Neuronal stem cell (in vitro differentiated cells): ENCODE results near the gene SLC6A19. TPM values are rescaled to one million over a fixed set of nuclear protein-coding genes. Genes with fewer than 3 reads are reported as not detected.

Source experiments
- DNase-seq: peaks from one replicate; pipeline ENCODE4 v3.0.0-alpha.2; 2013; ENCODE audit warnings: low spot score
- H2AFZ ChIP-seq: one replicate; pipeline ENCODE4 v1.6.1; 2013; ENCODE audit warnings: mild to moderate bottlenecking, low read length, inconsistent platforms
- H2AK5ac ChIP-seq: 2 replicates; pipeline ENCODE4 v1.6.1; 2013; ENCODE audit warnings: low read depth, mild to moderate bottlenecking, inconsistent platforms, low read length, moderate library complexity, mixed read lengths
- H2BK120ac ChIP-seq: 2 replicates; pipeline ENCODE4 v1.6.1; 2013; ENCODE audit warnings: low read depth, mild to moderate bottlenecking, inconsistent platforms, low read length, moderate library complexity, mixed read lengths
- H2BK12ac ChIP-seq: one replicate; pipeline ENCODE4 v1.6.1; 2013; ENCODE audit warnings: low read length, inconsistent platforms
- H2BK15ac ChIP-seq: 2 replicates; pipeline ENCODE4 v1.6.1; 2013; ENCODE audit warnings: mild to moderate bottlenecking, low read length, inconsistent platforms, mixed read lengths
- H2BK5ac ChIP-seq: one replicate; pipeline ENCODE4 v1.6.1; 2013; ENCODE audit warnings: inconsistent platforms, mild to moderate bottlenecking, low read length, moderate library complexity
- H3K14ac ChIP-seq: one replicate; pipeline ENCODE4 v1.6.1; 2013; ENCODE audit warnings: low read length, inconsistent platforms
- H3K18ac ChIP-seq: 2 replicates; pipeline ENCODE4 v1.6.1; 2013; ENCODE audit warnings: low read length, inconsistent platforms
- H3K23ac ChIP-seq: 2 replicates; pipeline ENCODE4 v1.6.1; 2013; ENCODE audit warnings: low read depth, mild to moderate bottlenecking, mixed read lengths, low read length, inconsistent platforms; ENCODE audit not compliant: poor library complexity
- H3K27ac ChIP-seq: replicated peaks from 3 replicates; pipeline ENCODE4 v1.5.1; 2013; ENCODE audit warnings: low read length, inconsistent platforms
- H3K27me3 ChIP-seq, 3 experiments: 2 replicates each; pipeline ENCODE4 v1.6.1; 2013; ENCODE audit warnings: low read length in 3 of 3, mild to moderate bottlenecking in 2 of 3, inconsistent platforms in 1 of 3, low read depth in 1 of 3, mixed read lengths in 1 of 3, moderate library complexity in 1 of 3; ENCODE audit not compliant: control insufficient read depth in 3 of 3, insufficient read depth in 3 of 3
- H3K36me3 ChIP-seq, 2 donors: replicated peaks in 1 of 2; 2 replicates each; pipeline ENCODE4 v1.6.1; 2013; ENCODE audit warnings: low read length in 2 of 2; ENCODE audit not compliant: control insufficient read depth in 2 of 2, insufficient read depth in 2 of 2
- H3K4ac ChIP-seq: 2 replicates; pipeline ENCODE4 v1.6.1; 2013; ENCODE audit warnings: inconsistent platforms, mild to moderate bottlenecking, low read length, moderate library complexity
- H3K4me1 ChIP-seq, 2 donors: 1 replicate in 1 of 2; 2 replicates in 1 of 2; pipeline ENCODE4 v1.6.1; 2013; ENCODE audit warnings: low read length in 2 of 2, low read depth in 1 of 2; ENCODE audit not compliant: control insufficient read depth in 2 of 2, insufficient read depth in 1 of 2
- H3K4me2 ChIP-seq: one replicate; pipeline ENCODE4 v1.6.1; 2013; ENCODE audit warnings: mild to moderate bottlenecking, low read length, inconsistent platforms; ENCODE audit not compliant: insufficient read depth, poor library complexity, severe bottlenecking
- H3K4me3 ChIP-seq, 2 donors: 2 replicates each; pipeline ENCODE4 v1.5.1; 2013; ENCODE audit warnings: low read length in 2 of 2, mild to moderate bottlenecking in 2 of 2, inconsistent platforms in 1 of 2, moderate library complexity in 1 of 2
- H3K79me1 ChIP-seq: one replicate; pipeline ENCODE4 v1.6.1; 2013; ENCODE audit warnings: low read depth, mild to moderate bottlenecking, inconsistent platforms, low read length, moderate library complexity
- H3K9ac ChIP-seq: one replicate; pipeline ENCODE4 v1.6.1; 2013; ENCODE audit warnings: mild to moderate bottlenecking, low read depth, low read length, inconsistent platforms; ENCODE audit not compliant: poor library complexity
- H3K9me3 ChIP-seq, 2 donors: replicated peaks in 1 of 2; 2 replicates each; pipeline versions ENCODE3 to v1.6.1; 2013; ENCODE audit warnings: low read length in 2 of 2, mild to moderate bottlenecking in 2 of 2, inconsistent platforms in 1 of 2, low read depth in 1 of 2, mixed read lengths in 1 of 2, moderate library complexity in 1 of 2; ENCODE audit not compliant: control insufficient read depth in 2 of 2, insufficient read depth in 1 of 2
- H4K8ac ChIP-seq: one replicate; pipeline ENCODE4 v1.6.1; 2013; ENCODE audit warnings: low read depth, mild to moderate bottlenecking, inconsistent platforms, low read length, moderate library complexity
- H4K91ac ChIP-seq: one replicate; pipeline ENCODE4 v1.6.1; 2013; ENCODE audit warnings: low read length, low read depth, mild to moderate bottlenecking, inconsistent platforms; ENCODE audit not compliant: poor library complexity
- WGBS, 2 donors: extraction: QIAGEN DNeasy Blood & Tissue Kit; methylation state at CpG; one replicate each; pipeline ENCODE4 v1.1.7; 2013; ENCODE audit warnings: missing lambda C conversion rate in 2 of 2, mixed read lengths in 1 of 2; ENCODE audit not compliant: insufficient read length in 2 of 2, insufficient replicate concordance in 1 of 2; ENCODE audit errors: extremely low coverage in 2 of 2; 5-methylcytosine and 5-hydroxymethylcytosine counted together
- polyA plus RNA-seq, 2 experiments: library from polyadenylated mRNA; stranded (reverse); fragments of 200-250 nt; gene quantifications; one replicate each; pipeline ENCODE4 v1.2.3, GENCODE V29; 2013

The SLC6A19 gene
- not detected for polyA plus RNA-seq (2013, experiment 1 of 2)
- polyA plus RNA-seq (2013, experiment 2 of 2) = not detected

DNA sequence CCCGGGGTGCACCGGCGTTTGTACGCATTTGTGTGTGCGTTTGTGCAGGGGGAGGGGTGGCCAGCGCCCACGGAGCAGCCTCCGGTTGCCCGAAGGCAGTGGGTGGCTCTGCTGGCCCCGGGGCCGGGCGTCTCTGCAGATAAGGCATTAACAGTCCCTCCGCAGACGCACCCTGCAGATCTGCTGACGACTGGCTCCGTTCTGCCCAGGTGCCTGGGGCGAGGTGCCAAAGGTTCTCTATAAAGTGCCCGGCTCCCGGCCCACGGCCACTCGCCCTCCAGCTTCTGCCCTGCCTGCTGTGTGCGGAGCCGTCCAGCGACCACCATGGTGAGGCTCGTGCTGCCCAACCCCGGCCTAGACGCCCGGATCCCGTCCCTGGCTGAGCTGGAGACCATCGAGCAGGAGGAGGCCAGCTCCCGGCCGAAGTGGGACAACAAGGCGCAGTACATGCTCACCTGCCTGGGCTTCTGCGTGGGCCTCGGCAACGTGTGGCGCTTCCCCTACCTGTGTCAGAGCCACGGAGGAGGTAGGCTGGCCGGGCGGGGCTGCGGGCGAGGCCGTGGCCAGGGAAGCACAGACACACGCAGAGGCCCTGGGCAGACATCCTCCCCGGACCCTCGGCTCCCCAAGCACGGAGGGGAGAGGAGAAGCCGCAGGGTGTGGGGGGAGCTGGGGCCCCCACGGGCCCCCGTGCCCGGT, at the start of gene SLC6A19:
SLC6A19 (plus strand) TSS at position 269 of the 699 bp plus-strand sequence; CDS start at position 325, 56 bp downstream.
- H4K91ac ChIP-seq = peak within 1 kb of the TSS; percentile 69
- H2BK120ac ChIP-seq = no peak within 1 kb of the TSS
- peak within 1 kb of the TSS; percentile 87 for H2AK5ac ChIP-seq
- no peak within 1 kb of the TSS for H3K27ac ChIP-seq
- no CpG with 5 or more reads among the region's 51 CpGs for WGBS, 2 donors
- peaks cover 0 to 8% of the 10 kb centered on the region in 2 donors for H3K4me1 ChIP-seq
- H3K9me3 ChIP-seq = no peaks in the 10 kb centered on the region
- H2AFZ ChIP-seq = no peak within 1 kb of the TSS
- H3K14ac ChIP-seq = peak within 1 kb of the TSS; percentile 79
- H3K23ac ChIP-seq = peak within 1 kb of the TSS; percentile 87
- peaks cover 0 to 27% (median 0%) of the 10 kb centered on the region in 3 experiments for H3K27me3 ChIP-seq
- H4K8ac ChIP-seq = no peak within 1 kb of the TSS
- H2BK5ac ChIP-seq = peak within 1 kb of the TSS; percentile 62
- no peaks in the 10 kb centered on the region for H3K36me3 ChIP-seq
- peak within 1 kb of the TSS; percentile 78 for H3K18ac ChIP-seq
- H2BK15ac ChIP-seq = peak within 1 kb of the TSS; percentile 56
- peak within 1 kb of the TSS; percentile 40 for H3K9ac ChIP-seq
- no peak within 1 kb of the TSS for H3K4ac ChIP-seq
- H3K79me1 ChIP-seq = peaks cover 1% of the 10 kb centered on the region
- H3K4me3 ChIP-seq = no peak within 1 kb of the TSS
- DNase-seq = no peak
- peak within 1 kb of the TSS; percentile 8 for H2BK12ac ChIP-seq
- no peak within 1 kb of the TSS for H3K4me2 ChIP-seq

DNA sequence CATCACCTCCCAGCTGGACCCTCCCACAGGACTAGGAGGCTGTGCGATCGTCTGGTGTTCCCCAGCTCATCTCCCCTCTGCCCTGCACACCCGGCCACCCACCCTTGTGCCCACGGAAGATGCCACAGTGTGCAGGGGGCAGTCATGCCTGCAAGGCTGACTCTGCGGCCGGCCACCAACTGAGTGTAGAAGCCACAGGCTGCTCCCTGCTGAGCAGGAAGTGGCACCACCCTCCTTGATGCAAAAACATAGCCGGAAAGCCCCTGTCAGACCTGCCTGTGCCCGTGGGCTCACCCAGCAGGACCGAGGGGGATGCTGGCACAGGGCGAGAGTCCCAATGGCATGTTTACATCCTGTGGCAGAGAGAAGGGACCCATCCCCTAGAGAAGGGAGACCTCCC, 49.2 kb upstream of the SLC6A19 start:
- Histone ChIP-seq H2BK5ac (peak overlapping the region; percentile 17), H3K14ac (peak overlapping the region; percentile 31), H3K36me3 (no peaks in the 10 kb centered on the region), H2BK120ac (no peak overlapping the region), H2AK5ac (peak overlapping the region; percentile 36), H3K79me1 (peaks cover 3% of the 10 kb centered on the region), H2BK15ac (no peak overlapping the region), H3K4me1 (no peaks in the 10 kb centered on the region), H3K4ac (no peak overlapping the region), H3K23ac (peak overlapping the region; percentile 61), H3K4me2 (no peak overlapping the region), H3K27ac (no peak overlapping the region), H2AFZ (no peak overlapping the region), H2BK12ac (no peak overlapping the region), H3K18ac (peak overlapping the region; percentile 27), H4K8ac (peak overlapping the region; percentile 23), H3K27me3 (peaks cover 9 to 66% (median 33%) of the 10 kb centered on the region in 3 experiments), H3K4me3 (no peak overlapping the region), H3K9ac (no peak overlapping the region), H4K91ac (no peak overlapping the region), H3K9me3 (peaks cover 6 to 7% of the 10 kb centered on the region in 2 donors)
- no CpG with 5 or more reads among the region's 10 CpGs for WGBS, 2 donors
- no peak for DNase-seq

DNA sequence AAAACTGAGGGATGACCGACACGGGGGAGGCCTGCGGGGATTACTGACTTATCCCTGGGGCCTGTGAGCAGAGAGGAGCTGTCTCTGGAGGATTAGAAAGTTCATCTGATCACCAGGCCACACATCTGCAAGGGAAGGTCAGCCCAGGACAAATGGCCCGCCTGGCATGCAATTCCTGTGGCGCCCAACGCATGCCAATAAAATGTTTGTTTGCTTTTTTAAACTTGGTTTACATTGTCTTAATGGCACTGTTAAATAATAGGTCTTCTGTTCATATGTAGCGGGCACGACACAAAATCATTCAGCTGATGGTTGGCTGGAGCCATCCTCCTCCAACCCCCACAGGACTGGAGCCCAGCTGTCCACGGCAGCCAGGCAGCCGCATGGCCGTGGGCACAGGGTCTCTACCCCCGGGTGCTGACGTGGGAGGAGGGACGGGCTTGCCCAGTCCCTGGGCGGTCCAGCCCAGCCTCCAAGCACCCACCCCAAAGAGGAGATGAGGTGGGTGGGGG, 48.6 kb upstream of the SLC6A19 start:
- Histone ChIP-seq H3K27me3 (peaks cover 9 to 72% (median 35%) of the 10 kb centered on the region in 3 experiments), H3K27ac (no peak overlapping the region)
- no CpG with 5 or more reads among the region's 15 CpGs for WGBS, 2 donors

DNA sequence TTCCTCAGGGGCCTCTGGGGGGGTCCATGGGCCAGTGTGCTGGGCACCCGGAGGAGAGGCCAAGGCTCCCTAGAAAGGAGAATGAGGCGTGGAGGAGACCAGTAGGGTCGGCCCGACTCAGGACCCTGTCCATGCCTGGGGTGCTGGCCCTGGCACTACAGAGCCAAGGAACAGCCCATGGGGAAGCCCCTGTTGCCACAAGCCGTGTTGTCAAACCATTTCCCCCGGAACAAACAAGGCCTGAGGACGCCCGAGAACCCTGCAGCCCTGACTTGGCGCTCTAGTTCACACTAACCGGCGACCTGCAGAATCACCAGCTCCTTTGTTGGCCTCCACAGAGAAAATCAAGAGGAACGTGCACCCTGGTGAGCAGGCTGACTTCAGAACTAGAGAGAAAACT, 48.0 kb upstream of the SLC6A19 start:
- H3K27ac ChIP-seq = no peak overlapping the region

More for the DNA sequence above, 48.6 kb upstream of the SLC6A19 start:
- peaks cover 3% of the 10 kb centered on the region for H3K79me1 ChIP-seq
- H4K8ac ChIP-seq = no peak overlapping the region
- no peak overlapping the region for H2BK12ac ChIP-seq
- no peaks in the 10 kb centered on the region for H3K36me3 ChIP-seq
- H2AFZ ChIP-seq = no peak overlapping the region
- DNase-seq = no peak
- no peak overlapping the region for H3K23ac ChIP-seq
- no peak overlapping the region for H3K9ac ChIP-seq
- H3K4me1 ChIP-seq = no peaks in the 10 kb centered on the region
- peaks cover 6 to 7% of the 10 kb centered on the region in 2 donors for H3K9me3 ChIP-seq
- peak overlapping the region; percentile 27 for H3K18ac ChIP-seq
- H3K4me2 ChIP-seq = no peak overlapping the region
- H2BK120ac ChIP-seq = no peak overlapping the region
- H2BK5ac ChIP-seq = no peak overlapping the region
- H2AK5ac ChIP-seq = peak overlapping the region; percentile 36
- no peak overlapping the region for H3K14ac ChIP-seq
- H3K4ac ChIP-seq = no peak overlapping the region
- H2BK15ac ChIP-seq = no peak overlapping the region
- no peak overlapping the region for H3K4me3 ChIP-seq
- no peak overlapping the region for H4K91ac ChIP-seq

More for the DNA sequence above, 48.0 kb upstream of the SLC6A19 start:
- Histone ChIP-seq H3K18ac (no peak overlapping the region), H2AFZ (no peak overlapping the region), H3K4me3 (no peak overlapping the region), H2BK5ac (no peak overlapping the region), H3K9ac (no peak overlapping the region), H2BK120ac (no peak overlapping the region), H3K36me3 (no peaks in the 10 kb centered on the region), H3K23ac (no peak overlapping the region), H3K4me2 (no peak overlapping the region), H2BK12ac (no peak overlapping the region), H4K91ac (no peak overlapping the region), H3K79me1 (peaks cover 3% of the 10 kb centered on the region), H3K4me1 (no peaks in the 10 kb centered on the region), H2BK15ac (no peak overlapping the region), H4K8ac (no peak overlapping the region), H3K27me3 (peaks cover 9 to 72% (median 35%) of the 10 kb centered on the region in 3 experiments), H3K4ac (no peak overlapping the region), H2AK5ac (no peak overlapping the region), H3K9me3 (peaks cover 6 to 7% of the 10 kb centered on the region in 2 donors), H3K14ac (peak overlapping the region; percentile 47)
- no CpG with 5 or more reads among the region's 12 CpGs for WGBS, 2 donors
- no peak for DNase-seq
